Measurements from ENCODE around the gene SSTR5.
"Not testable (repeated sequence)": the region's sequence is repeated elsewhere in the genome, so short reads cannot be mapped to it uniquely, and the experiment has no call there.

SSTR5 gene

GRCh38 chr16:1072526-1073261, at the start of gene SSTR5:
Gene SSTR5, plus strand, starts transcription at chr16:1072747. Its CDS starts 6,122 bp downstream, at chr16:1078869.
- no peak within 1 kb of the TSS for H3K4me3 ChIP-seq (ENCODE audit: low read depth in 1 of 2, low read length in 1 of 2)
- H3K36me3 ChIP-seq: no peaks in the 10 kb centered on the region
- no peaks in the 10 kb centered on the region for H3K4me1 ChIP-seq (ENCODE audit: control insufficient read depth in 1 of 2, insufficient read depth in 1 of 2, low read depth in 1 of 2, low read length in 1 of 2)
- TF ChIP-seq CTCF (IDR thresholded peaks at IDR 0.05): no peak
- H3K9me3 ChIP-seq: no peaks in the 10 kb centered on the region
- no peak within 1 kb of the TSS for H3K27ac ChIP-seq
- peaks cover 84% of the 10 kb centered on the region for H3K27me3 ChIP-seq

GRCh38 chr16:1024138-1024537, 48.4 kb upstream of the SSTR5 start:
- no peak for TF ChIP-seq CTCF (IDR thresholded peaks at IDR 0.05)
- Histone ChIP-seq H3K9me3 (no peaks in the 10 kb centered on the region), H3K4me3 (ENCODE audit: low read depth in 1 of 2, low read length in 1 of 2) (no peak overlapping the region), H3K27ac (no peak overlapping the region), H3K27me3 (peaks cover 22% of the 10 kb centered on the region), H3K36me3 (no peaks in the 10 kb centered on the region), H3K4me1 (ENCODE audit: control insufficient read depth in 1 of 2, insufficient read depth in 1 of 2, low read depth in 1 of 2, low read length in 1 of 2) (no peaks in the 10 kb centered on the region)

- H3K4me3 ChIP-seq (ENCODE audit: low read depth in 1 of 2, low read length in 1 of 2); H3K36me3 ChIP-seq; H3K9me3 ChIP-seq; H3K27ac ChIP-seq; H3K4me1 ChIP-seq (ENCODE audit: control insufficient read depth in 1 of 2, insufficient read depth in 1 of 2, low read depth in 1 of 2, low read length in 1 of 2): not testable (repeated sequence)
- H3K27me3 ChIP-seq: peaks cover 32% of the 10 kb centered on the region
Observed at GRCh38 chr16:1025183-1025809, 47.3 kb upstream of the SSTR5 start.

GRCh38 chr16:1026057-1026783, 46.3 kb upstream of the SSTR5 start:
- H3K4me3 ChIP-seq (ENCODE audit: low read depth in 1 of 2, low read length in 1 of 2): no peak overlapping the region
- no peaks in the 10 kb centered on the region for H3K4me1 ChIP-seq (ENCODE audit: control insufficient read depth in 1 of 2, insufficient read depth in 1 of 2, low read depth in 1 of 2, low read length in 1 of 2)
- H3K27me3 ChIP-seq: peaks cover 38% of the 10 kb centered on the region

GRCh38 chr16:1026784-1027500, 45.6 kb upstream of the SSTR5 start:
- H3K4me3 ChIP-seq (ENCODE audit: low read depth in 1 of 2, low read length in 1 of 2): no peak overlapping the region
- no peak for TF ChIP-seq CTCF (IDR thresholded peaks at IDR 0.05)
- H3K27ac ChIP-seq: no peak overlapping the region
- H3K9me3 ChIP-seq: no peaks in the 10 kb centered on the region
- H3K36me3 ChIP-seq: no peaks in the 10 kb centered on the region
- H3K4me1 ChIP-seq (ENCODE audit: control insufficient read depth in 1 of 2, insufficient read depth in 1 of 2, low read depth in 1 of 2, low read length in 1 of 2): no peaks in the 10 kb centered on the region
- H3K27me3 ChIP-seq: peaks cover 38% of the 10 kb centered on the region

More at GRCh38 chr16:1026057-1026783, 46.3 kb upstream of the SSTR5 start:
- no peaks in the 10 kb centered on the region for H3K36me3 ChIP-seq
- H3K27ac ChIP-seq: no peak overlapping the region
- no peaks in the 10 kb centered on the region for H3K9me3 ChIP-seq
- no peak for TF ChIP-seq CTCF (IDR thresholded peaks at IDR 0.05)
